Hippocampal formation (tissue), 2 donors: Measurements from ENCODE around the gene GDE1.

Source experiments
- DNase-seq, 2 donors: peaks; one replicate each; lab custom pipeline; 2025; lab: John Stamatoyannopoulos, UW

Gene GDE1

GRCh38 chr16:19523559-19524355 lies 1.9 kb upstream of the GDE1 start, which contains the start of gene CCP110:
Gene CCP110 (plus strand): TSS chr16:19523942. CDS start chr16:19527882, 3,940 bp downstream.
- DNase-seq = peak; percentile 98 to 99

DNA sequence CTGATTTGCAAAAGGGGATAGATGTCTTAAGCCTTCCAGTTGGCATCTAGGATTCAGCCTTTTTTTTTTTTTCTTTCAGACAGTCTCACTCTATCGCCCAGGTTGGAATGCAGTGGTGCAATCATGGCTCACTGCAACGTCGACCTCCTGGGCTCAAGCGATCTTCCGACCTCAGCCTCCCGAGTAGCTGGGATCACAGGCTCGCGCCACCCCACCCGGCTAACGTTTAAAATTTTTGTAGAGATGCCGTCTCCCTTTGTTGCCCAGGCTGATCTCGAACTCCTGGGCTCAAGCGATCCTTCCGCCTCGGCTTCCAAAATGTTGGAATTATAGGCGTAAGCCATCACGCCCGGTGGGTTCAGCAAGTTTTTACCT lies 1.3 kb upstream of the GDE1 start:
- no peak for DNase-seq

- no peak for DNase-seq
Observed at GRCh38 chr16:19522760-19523159, 862 bp upstream of the GDE1 start.

- no peak for DNase-seq
Observed at GRCh38 chr16:19522397-19522732, 467 bp upstream of the GDE1 start.

GRCh38 chr16:19520861-19521331 lies 1.0 kb downstream of the GDE1 start:
- no peak for DNase-seq

DNA sequence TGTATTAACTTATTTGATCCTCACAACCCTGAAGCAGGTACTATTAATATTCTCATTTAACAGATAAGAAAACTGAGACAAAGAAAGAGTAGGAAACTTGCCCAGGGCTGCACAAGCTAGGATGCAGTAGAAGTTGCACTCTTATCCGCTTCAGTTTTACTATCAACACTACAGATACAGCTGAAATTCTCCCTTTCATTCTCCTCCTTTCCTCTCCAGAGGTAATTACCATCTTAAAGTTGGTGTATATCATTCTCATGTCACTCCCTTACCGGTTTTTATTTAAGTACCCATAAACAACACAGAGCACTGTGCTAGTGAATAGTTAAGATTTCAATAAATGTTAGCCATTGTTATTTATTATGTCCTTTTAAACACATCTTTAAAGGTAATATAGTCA lies 3.5 kb downstream of the GDE1 start:
- DNase-seq = no peak

GRCh38 chr16:19517424-19518089 lies 4.3 kb downstream of the GDE1 start:
- no peak for DNase-seq

DNA sequence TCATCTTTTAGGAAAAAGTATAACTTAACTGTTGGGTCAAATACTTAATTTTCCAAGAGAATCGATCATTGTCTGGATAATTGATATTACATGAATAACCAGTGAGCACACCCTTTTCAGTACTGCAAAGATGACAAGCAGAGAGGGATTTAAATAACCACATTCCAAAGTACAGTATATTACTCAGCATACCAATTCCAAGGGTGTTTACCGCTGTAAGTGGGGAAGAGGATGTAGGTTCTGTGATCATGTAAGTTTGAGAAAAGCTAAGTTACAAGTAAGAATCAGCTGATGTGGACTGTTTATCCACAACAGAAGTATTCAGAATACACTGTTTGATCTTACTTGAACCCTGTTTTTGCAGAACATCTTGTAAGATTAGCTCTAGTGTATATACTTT lies 6.1 kb downstream of the GDE1 start:
- DNase-seq = no peak

DNA sequence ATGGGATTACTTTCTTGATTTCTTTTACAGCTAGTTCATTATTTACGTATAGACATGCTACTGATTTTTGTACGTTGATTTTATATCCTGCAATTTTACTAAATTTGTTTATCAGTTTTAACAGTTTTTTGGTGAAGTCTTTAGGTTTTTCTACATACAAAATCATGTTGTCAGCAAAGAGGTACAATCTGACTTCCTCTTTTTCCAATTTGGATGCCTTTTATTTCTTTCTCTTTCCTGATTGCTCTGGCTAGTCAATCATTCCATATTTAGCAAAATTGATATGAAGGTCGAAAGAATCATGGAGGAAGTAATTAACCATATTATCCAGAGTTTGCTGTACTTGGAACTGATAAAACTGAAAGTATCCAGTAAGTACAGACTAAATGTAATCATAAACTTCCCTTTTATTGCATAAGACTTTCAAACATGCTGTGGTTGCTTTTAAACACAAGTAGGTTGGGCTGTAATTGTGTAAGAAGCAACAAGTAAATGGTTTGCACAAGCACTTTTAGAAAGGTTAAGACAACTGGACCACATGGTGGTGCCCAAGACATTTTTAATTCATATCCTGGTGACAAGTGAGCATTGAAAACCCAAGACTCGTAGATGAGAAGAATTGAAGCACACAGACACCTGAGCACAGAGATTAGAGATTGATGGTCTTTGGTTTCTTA lies 8.4 kb downstream of the GDE1 start:
- no peak for DNase-seq

DNA sequence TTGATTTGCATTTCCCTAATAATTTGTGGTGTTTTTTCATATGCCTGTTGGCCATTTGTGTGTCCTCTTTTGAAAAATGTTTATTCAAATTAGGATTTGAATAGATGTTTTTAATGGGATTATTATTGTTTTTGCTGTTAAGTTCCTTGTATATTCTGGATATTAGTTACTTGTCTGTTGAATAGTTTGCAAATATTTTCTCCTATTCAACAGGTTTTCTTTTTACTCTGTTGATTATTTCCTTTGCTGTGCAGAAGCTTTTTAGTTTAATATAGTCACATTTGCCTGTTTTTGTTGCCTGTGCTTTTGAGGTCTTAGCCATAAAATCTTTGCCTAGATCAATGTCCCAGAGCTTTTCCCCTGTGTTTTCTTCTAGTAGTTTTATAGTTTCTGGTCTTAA lies 9.6 kb downstream of the GDE1 start:
- no peak for DNase-seq

GRCh38 chr16:19507867-19508266 lies 14.0 kb downstream of the GDE1 start:
- DNase-seq = no peak

DNA sequence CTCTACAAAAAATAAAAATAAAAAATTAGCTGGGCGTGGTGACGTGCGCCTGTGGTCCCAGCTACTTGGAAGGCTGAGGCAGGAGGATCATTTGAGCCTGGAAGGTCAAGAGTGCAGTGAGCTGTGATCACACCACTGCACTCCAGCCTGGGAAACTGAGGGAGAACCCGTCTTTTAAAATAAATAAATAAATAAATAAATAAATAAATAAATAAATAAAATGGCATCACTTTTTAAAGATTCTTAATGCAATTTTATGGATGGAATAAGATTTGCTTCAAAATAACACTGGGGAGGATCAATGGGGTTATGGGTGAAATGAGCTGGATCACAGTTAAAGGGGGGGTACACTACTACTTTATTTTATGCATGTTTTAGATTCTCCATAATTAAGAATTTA lies 14.9 kb downstream of the GDE1 start:
- no peak for DNase-seq

- no peak for DNase-seq
Observed at GRCh38 chr16:19505600-19506303, 16.1 kb downstream of the GDE1 start.

GRCh38 chr16:19503461-19504075 lies 18.3 kb downstream of the GDE1 start:
- DNase-seq = no peak

DNA sequence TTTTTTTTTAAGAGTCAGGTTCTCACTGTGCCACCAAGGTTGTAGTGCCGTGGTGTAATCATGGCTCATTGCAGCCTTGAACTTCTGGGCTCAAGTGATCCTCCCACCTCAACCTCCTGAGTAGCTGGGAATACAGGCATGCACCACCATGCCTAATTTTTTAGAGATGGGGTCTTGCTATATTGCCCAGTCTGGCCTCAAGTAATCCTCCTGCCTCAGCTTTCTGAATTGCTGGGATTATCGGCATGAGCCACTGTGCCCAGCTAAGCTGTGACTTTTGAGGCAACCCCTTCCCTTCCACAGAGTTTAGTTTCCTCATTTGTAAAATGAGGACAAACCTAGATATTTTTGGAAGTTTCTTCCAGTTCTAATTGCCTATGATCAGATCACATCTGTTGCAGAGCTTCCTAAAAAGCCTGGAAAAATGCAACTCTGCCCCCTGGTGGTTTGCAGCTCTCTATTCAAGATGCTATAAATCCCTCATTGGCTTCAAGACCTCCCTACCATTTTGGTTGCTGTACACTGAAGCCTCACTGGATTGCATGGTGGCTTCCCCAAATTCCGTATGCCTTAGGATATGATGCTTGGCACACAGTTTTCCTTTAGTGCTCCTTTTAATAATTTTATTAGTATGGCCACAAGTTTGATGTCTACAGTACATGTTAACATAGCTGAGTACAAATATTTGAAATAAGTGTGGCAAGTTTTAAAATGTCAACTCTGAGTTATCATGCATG lies 19.3 kb downstream of the GDE1 start:
- peak; percentile 48 to 70 for DNase-seq

DNA sequence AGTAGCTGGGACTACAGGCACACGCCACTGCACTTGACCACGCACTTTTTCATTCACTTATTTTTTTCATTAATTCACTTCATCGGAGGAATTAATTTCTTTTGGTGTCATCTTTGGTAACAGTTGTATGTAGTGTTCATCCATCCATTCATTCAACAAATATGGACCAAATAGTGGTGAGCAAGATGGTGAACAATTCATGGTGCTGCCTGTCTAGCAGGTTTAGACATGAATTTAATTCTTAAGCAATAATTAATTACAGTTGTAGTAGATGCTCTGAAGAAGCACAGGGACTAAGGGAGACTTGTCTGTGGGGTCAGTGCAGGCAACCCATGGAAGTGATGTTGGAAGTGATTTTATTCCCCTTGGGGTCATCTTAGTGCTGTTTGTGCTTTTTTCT lies 22.4 kb downstream of the GDE1 start:
- DNase-seq = no peak

- DNase-seq = no peak
Observed at GRCh38 chr16:19499006-19499405, 22.9 kb downstream of the GDE1 start.

DNA sequence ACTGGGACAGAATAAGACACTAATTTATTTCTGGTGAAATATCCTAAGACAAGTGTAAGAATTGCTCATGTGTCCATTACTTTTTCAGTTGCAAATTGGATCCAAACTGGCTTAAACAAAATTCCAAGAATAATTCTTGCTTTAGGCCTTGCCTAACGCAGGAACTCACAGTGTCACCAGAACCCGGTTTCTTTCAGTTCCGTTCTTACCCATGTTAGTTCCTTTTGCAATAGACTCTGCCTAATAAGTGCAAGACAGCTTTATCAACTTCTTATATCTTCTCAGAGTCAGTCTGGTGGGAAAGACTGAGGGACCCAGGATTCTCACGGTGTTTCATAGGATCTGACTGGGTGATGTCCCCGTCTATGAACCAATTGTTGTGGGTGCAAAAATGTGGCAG lies 24.7 kb downstream of the GDE1 start:
- no peak for DNase-seq

DNA sequence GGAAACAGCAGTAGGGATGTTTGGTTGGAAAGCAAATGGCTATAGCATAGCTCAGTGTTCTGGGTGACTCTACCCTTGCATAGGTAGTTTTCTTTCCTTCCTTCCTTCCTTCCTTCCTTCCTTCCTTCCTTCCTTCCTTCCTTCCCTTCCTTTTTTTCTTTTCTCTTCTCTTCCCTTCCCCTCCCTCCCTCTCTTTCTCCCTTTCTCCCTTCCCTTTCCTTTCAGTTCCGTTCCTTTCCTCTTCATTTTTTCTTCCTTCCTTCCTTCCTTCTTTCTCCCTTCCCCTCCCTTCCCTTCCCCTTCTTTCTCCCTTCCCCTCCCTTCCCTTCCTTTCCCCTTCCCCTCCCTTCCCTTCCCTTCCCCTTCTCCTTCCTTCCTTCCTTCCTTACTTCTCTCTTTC lies 31.3 kb downstream of the GDE1 start:
- DNase-seq = no peak

- DNase-seq = no peak
Observed at GRCh38 chr16:19488213-19488640, 33.7 kb downstream of the GDE1 start.

- DNase-seq = no peak
Observed at GRCh38 chr16:19486750-19487325, 35.1 kb downstream of the GDE1 start.
